ENCODE measurements around the gene CYBA. TPM values are rescaled to one million over a fixed set of nuclear protein-coding genes. Genes with fewer than 3 reads are reported as not detected.

The CYBA gene
- total and polyA plus RNA-seq, 9 donors: 41.9 to 69.3 (median 50.4) TPM

GRCh38 chr16:88695218-88695617, 44.4 kb upstream of the CYBA start:
- 85% methylated on average over 15 of the region's 15 CpGs for WGBS (ENCODE audit: insufficient coverage)
- no peaks in the 10 kb centered on the region for H3K9me3 ChIP-seq (replicated peaks; ENCODE audit: control insufficient read depth, low read depth, low read length)
- H3K27me3 ChIP-seq (ENCODE audit: control insufficient read depth, insufficient read depth, low read length): no peaks in the 10 kb centered on the region
- peaks cover 19% of the 10 kb centered on the region for H3K4me1 ChIP-seq (ENCODE audit: control insufficient read depth, insufficient read depth, low read length)
- peaks cover 49% of the 10 kb centered on the region for H3K36me3 ChIP-seq (ENCODE audit: control insufficient read depth, insufficient read depth, low read length)
- no peak overlapping the region for H3K4me3 ChIP-seq (ENCODE audit: low read length)
- no peak for DNase-seq
- peak overlapping the region; percentile 77 for H3K27ac ChIP-seq (ENCODE audit: low read length)

DNA sequence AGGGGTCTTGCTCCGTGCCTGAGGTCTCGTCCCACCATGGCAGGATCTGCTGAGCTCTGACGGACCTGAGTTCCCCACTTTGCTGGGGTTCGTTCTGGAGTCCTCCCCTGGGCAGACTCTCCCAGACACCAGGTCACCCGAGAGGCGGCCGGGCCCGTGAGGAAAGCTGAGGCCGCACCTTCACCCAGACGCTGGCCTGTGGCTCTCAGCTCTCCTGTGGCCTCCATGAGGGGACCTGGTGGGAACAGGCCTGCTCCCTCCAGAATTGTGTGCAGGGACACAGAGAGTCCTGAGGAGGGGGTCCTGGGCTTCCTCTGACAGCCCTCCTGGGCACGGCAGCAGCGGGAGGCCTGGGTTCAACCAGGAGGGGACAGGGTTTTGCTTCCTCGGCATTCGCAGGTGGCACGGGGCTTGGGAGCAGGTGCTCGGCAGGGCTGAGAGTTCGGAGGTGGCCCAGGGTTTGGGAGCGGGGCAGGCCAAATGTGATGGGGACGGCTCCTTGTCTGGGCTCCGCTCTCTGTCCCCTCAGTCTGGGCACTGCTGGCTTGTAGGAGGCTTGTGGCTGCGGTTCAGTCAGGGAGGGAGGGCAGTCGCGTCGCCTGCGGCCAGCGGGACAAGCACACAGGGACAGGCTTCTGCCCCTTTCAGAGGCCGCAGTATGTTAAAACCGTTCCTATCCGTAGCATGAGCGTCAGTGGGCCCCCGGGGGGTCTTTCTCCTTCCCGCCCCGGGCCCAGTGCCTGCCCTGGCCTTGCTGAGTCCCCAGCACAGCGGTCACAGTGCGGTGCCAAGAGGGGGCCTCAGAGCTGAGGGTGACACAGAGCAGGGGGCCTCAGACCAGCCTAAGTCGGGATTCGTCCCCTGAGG, 43.6 kb upstream of the CYBA start:
- no peaks in the 10 kb centered on the region for H3K9me3 ChIP-seq (replicated peaks; ENCODE audit: control insufficient read depth, low read depth, low read length)
- peaks cover 19% of the 10 kb centered on the region for H3K4me1 ChIP-seq (ENCODE audit: control insufficient read depth, insufficient read depth, low read length)
- 74% methylated on average over 34 of the region's 37 CpGs for WGBS (ENCODE audit: insufficient coverage)
- H3K27ac ChIP-seq (ENCODE audit: low read length): no peak overlapping the region
- H3K4me3 ChIP-seq (ENCODE audit: low read length): no peak overlapping the region
- H3K27me3 ChIP-seq (ENCODE audit: control insufficient read depth, insufficient read depth, low read length): no peaks in the 10 kb centered on the region
- H3K36me3 ChIP-seq (ENCODE audit: control insufficient read depth, insufficient read depth, low read length): peaks cover 42% of the 10 kb centered on the region
- DNase-seq: no peak

DNA sequence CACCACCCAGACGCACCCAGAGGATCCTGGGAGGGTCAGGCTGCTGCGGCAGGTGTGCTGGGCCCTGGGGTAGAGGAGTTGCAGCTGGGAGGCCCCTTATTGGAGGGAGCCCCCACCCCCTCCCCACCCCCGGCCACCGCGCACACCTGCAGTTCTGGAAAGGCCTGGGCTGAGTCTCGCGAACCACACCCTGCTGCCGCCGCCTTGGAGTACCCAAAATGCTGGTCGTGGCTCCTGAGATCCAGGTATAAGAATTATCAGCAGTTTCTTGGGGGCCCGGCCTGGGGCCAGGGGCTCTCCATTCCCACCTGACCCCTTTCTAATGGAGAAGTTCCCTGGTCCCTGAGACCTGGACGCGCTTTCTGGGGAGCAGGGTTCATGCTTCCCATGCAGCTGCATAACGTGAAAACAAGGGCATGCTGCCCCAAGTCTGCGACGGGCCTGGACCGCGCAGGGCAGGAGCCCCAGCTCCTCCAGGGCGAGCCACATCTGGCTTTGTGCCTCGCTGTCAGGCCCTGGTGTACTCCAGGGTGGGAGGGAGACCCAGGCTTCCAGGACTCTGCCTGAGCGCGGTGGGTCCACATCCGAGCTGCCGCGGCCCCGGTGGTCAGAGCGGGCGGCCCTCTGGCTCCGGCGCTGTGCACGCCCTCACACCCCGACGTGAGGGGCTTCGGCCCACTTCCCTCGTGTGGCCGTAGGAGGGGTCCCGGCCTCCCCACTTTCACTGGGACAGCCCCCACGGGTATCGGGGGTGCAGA, 42.7 kb upstream of the CYBA start:
- WGBS (ENCODE audit: insufficient coverage): 86% methylated on average over 25 of the region's 39 CpGs
- H3K27ac ChIP-seq (ENCODE audit: low read length): no peak overlapping the region
- no peak overlapping the region for H3K4me3 ChIP-seq (ENCODE audit: low read length)
- peaks cover 1% of the 10 kb centered on the region for H3K27me3 ChIP-seq (ENCODE audit: control insufficient read depth, insufficient read depth, low read length)
- H3K36me3 ChIP-seq (ENCODE audit: control insufficient read depth, insufficient read depth, low read length): peaks cover 33% of the 10 kb centered on the region
- H3K4me1 ChIP-seq (ENCODE audit: control insufficient read depth, insufficient read depth, low read length): peaks cover 21% of the 10 kb centered on the region
- no peaks in the 10 kb centered on the region for H3K9me3 ChIP-seq (replicated peaks; ENCODE audit: control insufficient read depth, low read depth, low read length)
- DNase-seq: no peak

GRCh38 chr16:88692861-88693260, 42.0 kb upstream of the CYBA start:
- WGBS (ENCODE audit: insufficient coverage): 60% methylated on average over 1 of the region's 10 CpGs

GRCh38 chr16:88691924-88692560, 41.2 kb upstream of the CYBA start:
- Histone ChIP-seq H3K9me3 (replicated peaks; ENCODE audit: control insufficient read depth, low read depth, low read length) (no peaks in the 10 kb centered on the region), H3K27me3 (ENCODE audit: control insufficient read depth, insufficient read depth, low read length) (peaks cover 16% of the 10 kb centered on the region), H3K4me3 (ENCODE audit: low read length) (no peak overlapping the region), H3K4me1 (ENCODE audit: control insufficient read depth, insufficient read depth, low read length) (peaks cover 36% of the 10 kb centered on the region), H3K27ac (ENCODE audit: low read length) (no peak overlapping the region), H3K36me3 (ENCODE audit: control insufficient read depth, insufficient read depth, low read length) (peaks cover 18% of the 10 kb centered on the region)
- WGBS (ENCODE audit: insufficient coverage): 77% methylated on average over 25 of the region's 26 CpGs
- DNase-seq: no peak

More at GRCh38 chr16:88692861-88693260, 42.0 kb upstream of the CYBA start:
- Histone ChIP-seq H3K9me3 (replicated peaks; ENCODE audit: control insufficient read depth, low read depth, low read length) (no peaks in the 10 kb centered on the region), H3K4me3 (ENCODE audit: low read length) (no peak overlapping the region), H3K27me3 (ENCODE audit: control insufficient read depth, insufficient read depth, low read length) (peaks cover 8% of the 10 kb centered on the region), H3K4me1 (ENCODE audit: control insufficient read depth, insufficient read depth, low read length) (peaks cover 28% of the 10 kb centered on the region), H3K27ac (ENCODE audit: low read length) (no peak overlapping the region), H3K36me3 (ENCODE audit: control insufficient read depth, insufficient read depth, low read length) (peaks cover 26% of the 10 kb centered on the region)
- no peak for DNase-seq

- Histone ChIP-seq H3K9me3 (replicated peaks; ENCODE audit: control insufficient read depth, low read depth, low read length) (no peaks in the 10 kb centered on the region), H3K27me3 (ENCODE audit: control insufficient read depth, insufficient read depth, low read length) (peaks cover 21% of the 10 kb centered on the region), H3K4me1 (ENCODE audit: control insufficient read depth, insufficient read depth, low read length) (peaks cover 39% of the 10 kb centered on the region), H3K36me3 (ENCODE audit: control insufficient read depth, insufficient read depth, low read length) (peaks cover 10% of the 10 kb centered on the region), H3K4me3 (ENCODE audit: low read length) (no peak overlapping the region), H3K27ac (ENCODE audit: low read length) (no peak overlapping the region)
- WGBS (ENCODE audit: insufficient coverage): 81% methylated on average over 32 of the region's 33 CpGs
- no peak for DNase-seq
Observed at GRCh38 chr16:88691129-88691813, 40.4 kb upstream of the CYBA start.

DNA sequence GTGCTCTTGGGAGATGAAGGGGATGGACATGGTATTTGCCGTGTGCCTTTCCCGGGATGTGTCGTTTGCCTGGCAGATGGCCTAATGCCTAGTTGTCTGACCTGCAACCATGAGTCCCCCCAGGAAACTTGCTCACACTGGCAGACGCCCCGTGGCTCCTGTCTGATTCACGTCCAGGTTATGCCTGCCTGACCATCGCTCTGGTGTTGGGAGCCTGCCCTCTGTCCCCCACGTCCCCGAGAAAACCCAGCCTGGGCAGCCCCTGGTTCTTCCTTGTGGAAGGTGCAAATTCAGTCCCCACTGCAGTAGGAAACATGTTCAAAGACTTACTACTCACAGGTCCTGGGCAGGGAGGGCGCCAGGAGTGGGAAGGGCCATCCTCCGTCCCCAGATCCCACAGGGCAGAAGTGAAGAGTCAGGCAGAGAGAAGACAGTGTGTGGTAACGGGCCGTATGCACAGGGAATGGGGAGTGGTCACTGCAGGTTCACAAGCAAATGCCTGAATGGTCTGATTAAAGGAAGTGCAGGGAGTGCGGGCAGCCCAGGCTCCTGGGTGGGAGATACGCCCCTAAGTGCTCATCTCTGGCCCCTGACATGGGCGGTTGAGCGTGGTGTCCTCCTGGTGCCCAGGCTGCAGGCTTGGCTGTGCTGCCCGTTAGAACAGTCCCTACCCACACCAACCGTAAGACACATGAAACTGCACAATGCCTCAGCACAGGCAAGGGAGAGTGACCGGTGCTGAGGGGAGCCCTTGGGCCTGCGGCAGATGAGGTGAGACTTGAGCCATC, 39.7 kb upstream of the CYBA start:
- WGBS (ENCODE audit: insufficient coverage): 76% methylated on average over 20 of the region's 21 CpGs
- no peak overlapping the region for H3K4me3 ChIP-seq (ENCODE audit: low read length)
- peaks cover 38% of the 10 kb centered on the region for H3K4me1 ChIP-seq (ENCODE audit: control insufficient read depth, insufficient read depth, low read length)
- DNase-seq: no peak
- no peak overlapping the region for H3K27ac ChIP-seq (ENCODE audit: low read length)
- peaks cover 28% of the 10 kb centered on the region for H3K27me3 ChIP-seq (ENCODE audit: control insufficient read depth, insufficient read depth, low read length)
- no peaks in the 10 kb centered on the region for H3K9me3 ChIP-seq (replicated peaks; ENCODE audit: control insufficient read depth, low read depth, low read length)
- H3K36me3 ChIP-seq (ENCODE audit: control insufficient read depth, insufficient read depth, low read length): peaks cover 4% of the 10 kb centered on the region

GRCh38 chr16:88688013-88688778, 37.3 kb upstream of the CYBA start:
- no peaks in the 10 kb centered on the region for H3K9me3 ChIP-seq (replicated peaks; ENCODE audit: control insufficient read depth, low read depth, low read length)
- H3K4me1 ChIP-seq (ENCODE audit: control insufficient read depth, insufficient read depth, low read length): peaks cover 33% of the 10 kb centered on the region
- peak overlapping the region; percentile 65 for H3K27ac ChIP-seq (ENCODE audit: low read length)
- H3K27me3 ChIP-seq (ENCODE audit: control insufficient read depth, insufficient read depth, low read length): peaks cover 49% of the 10 kb centered on the region
- no peaks in the 10 kb centered on the region for H3K36me3 ChIP-seq (ENCODE audit: control insufficient read depth, insufficient read depth, low read length)
- H3K4me3 ChIP-seq (ENCODE audit: low read length): no peak overlapping the region
- peak; percentile 44 for DNase-seq
- WGBS (ENCODE audit: insufficient coverage): 33% methylated on average over 22 of the region's 28 CpGs

DNA sequence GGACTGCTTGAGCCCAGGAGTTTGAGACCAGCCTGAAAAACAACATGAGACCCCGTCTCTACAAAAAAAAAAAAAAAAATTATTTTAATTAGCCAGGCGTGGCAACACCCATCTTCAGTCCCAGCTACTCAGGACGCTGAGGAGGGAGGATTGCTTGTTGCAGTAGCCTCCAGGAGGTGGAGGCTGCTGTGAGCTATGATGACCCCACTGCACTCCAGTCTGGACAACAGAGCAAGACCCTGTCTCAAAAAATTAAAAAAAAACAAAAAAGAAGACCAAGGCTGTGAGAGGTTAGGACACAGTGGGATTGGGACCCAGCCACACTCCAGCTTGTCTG, 36.8 kb upstream of the CYBA start:
- Histone ChIP-seq H3K9me3 (replicated peaks; ENCODE audit: control insufficient read depth, low read depth, low read length) (no peaks in the 10 kb centered on the region), H3K4me1 (ENCODE audit: control insufficient read depth, insufficient read depth, low read length) (peaks cover 33% of the 10 kb centered on the region), H3K4me3 (ENCODE audit: low read length) (no peak overlapping the region), H3K27ac (ENCODE audit: low read length) (peak overlapping the region; percentile 65), H3K36me3 (ENCODE audit: control insufficient read depth, insufficient read depth, low read length) (no peaks in the 10 kb centered on the region), H3K27me3 (ENCODE audit: control insufficient read depth, insufficient read depth, low read length) (peaks cover 49% of the 10 kb centered on the region)
- WGBS (ENCODE audit: insufficient coverage): no CpG with 5 or more reads among the region's 3 CpGs
- DNase-seq: no peak
